Mesenchymal stem cell (in vitro differentiated cells and primary cell): Measurements from ENCODE around the gene MTA2.
"Not testable (repeated sequence)": the region's sequence is repeated elsewhere in the genome, so short reads cannot be mapped to it uniquely, and the experiment has no call there.

ENCODE experiments used
- DNase-seq: peaks from one replicate; pipeline ENCODE4 v3.0.0-alpha.2; 2013
- H2AFZ ChIP-seq: one replicate; pipeline ENCODE4 v1.6.1; 2013; ENCODE audit warnings: low read depth, mild to moderate bottlenecking, control low read depth, inconsistent platforms, low read length, moderate library complexity
- H2AK5ac ChIP-seq: 2 replicates; pipeline ENCODE4 v1.6.1; 2013; ENCODE audit warnings: low read length, moderate library complexity, mild to moderate bottlenecking, inconsistent platforms; ENCODE audit not compliant: severe bottlenecking
- H2BK120ac ChIP-seq: one replicate; pipeline ENCODE4 v1.6.1; 2013; ENCODE audit warnings: low read depth, mild to moderate bottlenecking, inconsistent platforms, low read length, moderate library complexity
- H2BK12ac ChIP-seq, 2 experiments: one replicate each; pipeline ENCODE4 v1.6.1; 2013; ENCODE audit warnings: inconsistent platforms in 2 of 2, low read length in 2 of 2, mild to moderate bottlenecking in 2 of 2, moderate library complexity in 2 of 2, control low read depth in 1 of 2
- H2BK15ac ChIP-seq: one replicate; pipeline ENCODE4 v1.6.1; 2013; ENCODE audit warnings: mild to moderate bottlenecking, low read depth, inconsistent platforms; ENCODE audit not compliant: poor library complexity, severe bottlenecking
- H2BK5ac ChIP-seq: 2 replicates; pipeline ENCODE4 v1.6.1; 2013; ENCODE audit warnings: low read depth, mild to moderate bottlenecking, low read length, control low read depth, inconsistent platforms; ENCODE audit not compliant: poor library complexity, severe bottlenecking
- H3K14ac ChIP-seq, 2 experiments: one replicate each; pipeline ENCODE4 v1.6.1; 2013; ENCODE audit warnings: inconsistent platforms in 2 of 2, low read length in 2 of 2, control low read depth in 1 of 2, mild to moderate bottlenecking in 1 of 2, moderate library complexity in 1 of 2
- H3K18ac ChIP-seq, 2 experiments: one replicate each; pipeline ENCODE4 v1.6.1; 2013; ENCODE audit warnings: inconsistent platforms in 2 of 2, low read length in 2 of 2, control low read depth in 1 of 2, low read depth in 1 of 2, mild to moderate bottlenecking in 1 of 2
- H3K23ac ChIP-seq, 2 experiments: one replicate each; pipeline ENCODE4 v1.6.1; 2013; ENCODE audit warnings: inconsistent platforms in 2 of 2, low read length in 2 of 2, mild to moderate bottlenecking in 2 of 2, moderate library complexity in 2 of 2, control low read depth in 1 of 2
- H3K27ac ChIP-seq: 2 replicates; pipeline ENCODE4 v1.5.1; 2013; ENCODE audit warnings: mild to moderate bottlenecking, moderate library complexity, low read length, control low read depth, inconsistent platforms; ENCODE audit not compliant: poor library complexity, severe bottlenecking
- H3K27me3 ChIP-seq, 2 experiments: 2 replicates each; pipeline versions ENCODE4 v1.6.1 to v1.7.0; 2013; ENCODE audit warnings: low read length in 2 of 2, mild to moderate bottlenecking in 2 of 2, moderate library complexity in 2 of 2, control low read depth in 1 of 2, inconsistent platforms in 1 of 2; ENCODE audit not compliant: control insufficient read depth in 1 of 2, insufficient read depth in 1 of 2
- H3K36me3 ChIP-seq, 2 experiments: 2 replicates each; pipeline versions ENCODE4 v1.6.1 to v1.7.0; 2013; ENCODE audit warnings: low read length in 2 of 2, control low read depth in 1 of 2, inconsistent platforms in 1 of 2, low read depth in 1 of 2, mild to moderate bottlenecking in 1 of 2; ENCODE audit not compliant: insufficient read depth in 2 of 2, control insufficient read depth in 1 of 2
- H3K4ac ChIP-seq, 2 experiments: one replicate each; pipeline ENCODE4 v1.6.1; 2013; ENCODE audit warnings: inconsistent platforms in 2 of 2, low read length in 2 of 2, mild to moderate bottlenecking in 2 of 2, moderate library complexity in 2 of 2, control low read depth in 1 of 2, low read depth in 1 of 2
- H3K4me1 ChIP-seq: 2 replicates; pipeline ENCODE4 v1.6.1; 2013; ENCODE audit warnings: low read depth, low read length, control low read depth; ENCODE audit not compliant: control insufficient read depth, insufficient read depth
- H3K4me2 ChIP-seq: 2 replicates; pipeline ENCODE4 v1.6.1; 2013; ENCODE audit warnings: low read length, mild to moderate bottlenecking, inconsistent platforms; ENCODE audit not compliant: poor library complexity, severe bottlenecking
- H3K4me3 ChIP-seq, 2 experiments: 2 replicates each; pipeline versions ENCODE4 v1.5.1 to v1.7.0; 2013; ENCODE audit warnings: low read length in 2 of 2, mild to moderate bottlenecking in 2 of 2, control low read depth in 1 of 2, low read depth in 1 of 2; ENCODE audit not compliant: insufficient read depth in 1 of 2
- H3K79me1 ChIP-seq: replicated peaks from 2 replicates; pipeline ENCODE4 v1.6.1; 2013; ENCODE audit warnings: mild to moderate bottlenecking, control low read depth, low read length, inconsistent platforms; ENCODE audit not compliant: poor library complexity, severe bottlenecking
- H3K9ac ChIP-seq: 2 replicates; pipeline ENCODE4 v1.7.0; 2013; ENCODE audit warnings: mild to moderate bottlenecking, low read length, moderate library complexity
- H3K9me3 ChIP-seq: 2 replicates; pipeline ENCODE4 v1.7.0; 2013; ENCODE audit warnings: mild to moderate bottlenecking, low read length; ENCODE audit not compliant: control insufficient read depth
- H4K8ac ChIP-seq: one replicate; pipeline ENCODE4 v1.6.1; 2013; ENCODE audit warnings: inconsistent platforms, mild to moderate bottlenecking, low read length, moderate library complexity
- H4K91ac ChIP-seq: one replicate; pipeline ENCODE4 v1.6.1; 2013; ENCODE audit warnings: mild to moderate bottlenecking, low read length, inconsistent platforms
- WGBS: methylation state at CpG from one replicate; pipeline ENCODE4 v1.1.7; 2013; ENCODE audit warnings: mixed read lengths; 5-methylcytosine and 5-hydroxymethylcytosine counted together

MTA2 gene

DNA sequence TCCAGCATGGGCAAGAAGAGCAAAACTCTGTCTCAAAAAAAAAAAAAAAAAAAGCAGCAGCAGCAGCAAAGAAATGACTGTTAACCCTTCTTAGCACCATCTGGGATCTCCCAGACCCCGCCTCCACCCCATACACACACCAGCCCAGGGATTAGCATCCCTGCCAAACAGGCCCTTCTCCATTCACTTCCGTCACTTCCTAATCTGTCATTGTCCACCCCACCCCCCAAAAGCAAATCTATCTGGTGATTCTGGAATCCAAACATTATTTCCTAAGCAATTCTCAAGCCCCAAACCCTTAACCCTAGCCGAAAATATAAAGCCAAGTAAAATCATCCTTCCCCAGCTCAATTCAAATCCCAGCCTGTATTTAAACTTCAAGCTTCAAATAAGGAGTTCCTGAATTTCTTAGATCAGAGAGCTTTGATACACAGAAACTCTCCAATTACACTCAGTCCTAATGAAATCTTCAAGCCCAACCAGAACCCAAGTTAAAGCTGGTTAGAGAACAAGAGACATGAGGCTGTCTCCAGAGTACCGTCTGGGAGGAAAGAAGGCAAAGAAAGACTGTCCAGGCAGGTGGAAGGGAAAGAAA is 49.1 kb downstream of the MTA2 start:
- Histone ChIP-seq H3K18ac (peak overlapping the region; percentile 83 to 91), H3K79me1 (peaks cover 13% of the 10 kb centered on the region), H3K9me3 (no peaks in the 10 kb centered on the region), H3K4ac (peak overlapping the region; percentile 62 to 68), H3K4me1 (peaks cover 61% of the 10 kb centered on the region), H3K27ac (peak overlapping the region; percentile 92), H2BK120ac (peak overlapping the region; percentile 84), H2AFZ (no peak overlapping the region), H3K23ac (peak overlapping the region; percentile 16 to 53), H2AK5ac (peak overlapping the region; percentile 100), H2BK15ac (peak overlapping the region; percentile 55), H3K27me3 (no peaks in the 10 kb centered on the region), H3K36me3 (peaks cover 5 to 8% of the 10 kb centered on the region in 2 experiments), H3K4me2 (peak overlapping the region; percentile 31), H2BK5ac (peak overlapping the region; percentile 93), H3K9ac (peak overlapping the region; percentile 95), H2BK12ac (peak overlapping the region; percentile 94 to 99), H3K14ac (peak overlapping the region in 1 of 2 experiments; percentile 50), H3K4me3 (peak overlapping the region in 1 of 2 experiments; percentile 77), H4K8ac (peak overlapping the region; percentile 58), H4K91ac (peak overlapping the region; percentile 92)
- WGBS, result 7% methylated on average over 4 of the region's 4 CpGs
- DNase-seq, result peak; percentile 76

DNA sequence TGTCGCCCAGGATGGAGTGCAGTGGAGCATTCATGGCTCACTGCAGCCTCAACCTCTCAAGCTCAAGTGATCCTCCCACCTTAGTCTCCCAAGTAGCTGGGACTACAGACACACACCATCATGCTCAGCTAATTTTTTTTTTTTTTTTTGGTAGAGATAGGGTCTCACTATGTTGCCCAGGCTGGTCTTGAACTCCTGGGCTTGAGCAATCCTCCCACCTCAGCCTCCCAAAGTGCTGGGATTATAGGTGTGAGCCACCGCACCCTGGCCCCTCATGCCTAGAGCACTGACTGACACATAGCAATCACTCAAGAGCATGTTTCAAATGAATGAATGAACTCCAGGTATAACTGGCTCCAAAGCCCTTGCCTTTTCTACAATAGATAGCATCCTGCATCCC is 51.2 kb downstream of the MTA2 start:
- H3K9me3 ChIP-seq, H3K9ac ChIP-seq, H2BK5ac ChIP-seq, H3K4me3 ChIP-seq, H3K18ac ChIP-seq, H2BK120ac ChIP-seq, H2BK12ac ChIP-seq, H4K91ac ChIP-seq, H3K27ac ChIP-seq, H3K23ac ChIP-seq, H3K27me3 ChIP-seq, H3K4me2 ChIP-seq, H2AFZ ChIP-seq, DNase-seq, H2BK15ac ChIP-seq, H4K8ac ChIP-seq, H3K36me3 ChIP-seq, H3K4ac ChIP-seq, H3K14ac ChIP-seq: not testable (repeated sequence)
- H3K79me1 ChIP-seq, result peaks cover 13% of the 10 kb centered on the region
- 100% methylated on average over 2 of the region's 2 CpGs for whole genome bisulfite sequencing
- H2AK5ac ChIP-seq, result peak overlapping the region; percentile 17
- peaks cover 47% of the 10 kb centered on the region for H3K4me1 ChIP-seq

DNA sequence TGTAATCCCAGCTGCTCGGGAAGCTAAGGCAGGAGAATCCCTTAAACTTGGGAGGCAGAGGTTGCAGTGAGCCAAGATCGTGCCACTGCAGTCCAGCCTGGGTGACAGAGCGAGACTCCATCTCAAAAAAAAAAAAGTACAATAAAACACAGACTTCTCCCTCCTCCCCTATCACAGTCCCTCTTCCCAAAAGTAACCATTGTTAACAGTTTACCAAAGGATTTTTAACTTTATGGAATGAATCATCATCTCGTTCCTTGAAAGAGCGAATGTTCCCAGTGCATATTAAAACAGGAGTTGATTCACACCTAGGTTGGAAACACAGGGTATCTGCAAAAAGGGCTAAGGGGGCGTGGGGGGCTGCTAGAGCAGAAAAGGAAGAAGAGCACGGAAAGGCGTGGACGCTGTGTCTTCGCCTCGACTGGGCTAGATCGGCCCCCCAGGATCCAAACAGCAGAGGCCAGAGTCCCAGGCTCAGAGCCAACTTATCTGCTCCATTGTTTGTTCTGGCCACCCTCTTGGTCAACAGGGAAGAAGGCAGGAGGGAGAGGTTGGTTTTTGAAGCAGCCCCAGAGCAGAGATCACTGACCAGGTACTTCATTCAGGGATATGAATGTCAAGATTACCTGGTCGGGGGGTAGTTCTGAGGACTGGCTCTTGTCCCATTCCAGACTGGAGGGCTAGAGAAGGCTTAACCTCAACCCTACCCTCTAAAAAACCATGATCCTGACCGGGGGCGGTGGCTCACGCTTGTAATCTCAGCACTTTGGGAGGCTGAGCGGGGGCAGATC is 52.9 kb downstream of the MTA2 start:
- Histone ChIP-seq H2BK5ac (no peak overlapping the region), H3K9me3 (no peaks in the 10 kb centered on the region), H2BK120ac (no peak overlapping the region), H3K4me1 (peaks cover 32% of the 10 kb centered on the region), H2AFZ (no peak overlapping the region), H3K27ac (no peak overlapping the region), H3K4me3 (no peak overlapping the region), H3K23ac (no peak overlapping the region), H3K4me2 (no peak overlapping the region), H3K27me3 (no peaks in the 10 kb centered on the region), H2AK5ac (peak overlapping the region; percentile 4), H4K91ac (no peak overlapping the region), H3K36me3 (peaks cover 0 to 17% of the 10 kb centered on the region in 2 experiments), H2BK15ac (peak overlapping the region; percentile 21), H3K79me1 (peaks cover 13% of the 10 kb centered on the region), H3K14ac (no peak overlapping the region), H2BK12ac (peak overlapping the region in 1 of 2 experiments; percentile 43), H4K8ac (no peak overlapping the region), H3K9ac (no peak overlapping the region), H3K18ac (no peak overlapping the region), H3K4ac (no peak overlapping the region)
- no peak for DNase-seq
- WGBS, result 91% methylated on average over 17 of the region's 17 CpGs

DNA sequence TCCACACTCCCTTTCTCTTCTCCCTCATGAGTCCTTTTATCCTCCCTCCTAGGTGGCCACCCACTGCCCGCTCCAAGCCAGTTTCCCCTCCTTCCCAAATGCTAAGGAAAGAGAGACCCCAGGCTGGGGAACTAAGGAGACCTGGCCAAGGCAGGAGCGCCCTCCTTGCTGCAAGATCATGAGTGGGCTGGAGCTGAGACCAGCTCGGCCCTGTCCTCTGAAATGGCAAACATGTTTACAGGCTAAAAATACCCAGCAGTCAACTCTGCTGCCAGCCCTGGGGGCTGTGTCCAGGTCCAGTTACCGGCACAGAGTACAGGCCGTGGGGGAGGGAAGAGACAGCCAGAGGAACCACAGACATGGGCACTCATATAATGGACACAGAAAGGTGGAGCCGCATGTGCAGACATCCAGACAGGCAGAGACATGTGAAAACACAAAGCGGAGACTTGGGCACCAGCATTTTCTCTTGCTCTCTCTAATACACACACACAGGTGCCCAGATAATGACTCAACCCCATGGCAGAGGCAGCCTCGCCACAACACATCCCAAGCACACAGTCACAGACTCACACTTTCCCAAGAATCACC is 53.9 kb downstream of the MTA2 start:
- Histone ChIP-seq H3K23ac (no peak overlapping the region), H3K9me3 (no peaks in the 10 kb centered on the region), H3K14ac (no peak overlapping the region), H3K36me3 (peaks cover 4 to 26% of the 10 kb centered on the region in 2 experiments), H2BK15ac (no peak overlapping the region), H2AK5ac (peak overlapping the region; percentile 64), H3K27ac (peak overlapping the region; percentile 85), H4K91ac (no peak overlapping the region), H3K27me3 (no peaks in the 10 kb centered on the region), H3K4me1 (peaks cover 24% of the 10 kb centered on the region), H2BK12ac (peak overlapping the region; percentile 9 to 87), H3K9ac (peak overlapping the region; percentile 98), H2AFZ (no peak overlapping the region), H4K8ac (peak overlapping the region; percentile 56), H3K4ac (peak overlapping the region; percentile 15 to 24), H2BK5ac (peak overlapping the region; percentile 74), H3K18ac (peak overlapping the region; percentile 34 to 65), H3K4me2 (peak overlapping the region; percentile 71), H2BK120ac (no peak overlapping the region), H3K4me3 (peak overlapping the region in 1 of 2 experiments; percentile 87), H3K79me1 (peaks cover 13% of the 10 kb centered on the region)
- WGBS, result 37% methylated on average over 8 of the region's 8 CpGs
- DNase-seq, result peak; percentile 28
